ENCODE measurements around the gene GRAMD1C. TPM values are rescaled to one million over a fixed set of nuclear protein-coding genes. Genes with fewer than 3 reads are reported as not detected.

Gene GRAMD1C
- total RNA-seq (2021; fragmentation: NEBNext Ultra II Directional; extraction: Animal tissue kit (Norgen Biotek cat#: 25700)): 1 to 10 TPM; 5.6 to 7.0 (median 6.3) TPM
- long read RNA-seq, full-length matches to known transcripts: 2 of 5 reads
- long read RNA-seq, partial matches to known transcripts: 0 of 5 reads
- long read RNA-seq, other reads (novel, unspliced or antisense): 3 of 5 reads

- H3K27me3 Mint-ChIP-seq (ENCODE audit: insufficient read depth): no peaks in the 10 kb centered on the region
- peak within 1 kb of the TSS; percentile 83 for H3K27ac Mint-ChIP-seq
- no peaks in the 10 kb centered on the region for H3K36me3 Mint-ChIP-seq (ENCODE audit: low read depth)
- H3K4me3 Mint-ChIP-seq: peak within 1 kb of the TSS; percentile 92
- H3K4me1 Mint-ChIP-seq (ENCODE audit: low read depth): peaks cover 31% of the 10 kb centered on the region
- TF ChIP-seq CTCF (IDR thresholded peaks at IDR 0.05): peak; percentile 94
- DNase-seq: peak; percentile 83
- no peaks in the 10 kb centered on the region for H3K9me3 Mint-ChIP-seq
Measured at GRCh38 chr3:113838631-113839209, at the start of gene GRAMD1C. TSS of gene GRAMD1C (plus strand) at chr3:113838788. CDS start at chr3:113838910, 122 bp downstream.

DNA sequence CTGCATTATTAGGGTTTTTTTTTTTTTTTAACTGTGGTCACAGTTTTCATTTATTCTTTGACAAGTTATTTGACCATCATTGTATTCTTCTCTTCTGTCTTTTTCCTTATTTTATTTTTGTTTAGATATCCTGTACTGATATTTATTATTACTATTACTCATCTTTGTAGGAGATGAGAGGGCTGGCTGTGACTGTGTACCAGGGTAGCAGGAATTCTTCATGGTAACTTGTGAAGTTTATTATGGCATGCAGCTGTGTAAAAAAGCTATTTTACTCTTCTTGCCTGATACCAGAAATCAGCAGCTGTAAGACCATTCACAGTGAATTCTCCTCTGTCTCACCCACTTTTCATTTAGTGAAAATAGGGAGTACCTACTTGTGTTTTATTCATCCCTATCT is 47.2 kb upstream of the GRAMD1C start:
- H3K4me1 Mint-ChIP-seq (ENCODE audit: low read depth): peaks cover 19% of the 10 kb centered on the region
- no peak for TF ChIP-seq CTCF (IDR thresholded peaks at IDR 0.05)
- no peak overlapping the region for H3K4me3 Mint-ChIP-seq
- H3K9me3 Mint-ChIP-seq: no peaks in the 10 kb centered on the region
- H3K27ac Mint-ChIP-seq: no peak overlapping the region
- H3K27me3 Mint-ChIP-seq (ENCODE audit: insufficient read depth): peaks cover 2% of the 10 kb centered on the region; the same call in 1 of the 2 replicates
- no peak for DNase-seq
- H3K36me3 Mint-ChIP-seq (ENCODE audit: low read depth): peaks cover 19% of the 10 kb centered on the region

DNA sequence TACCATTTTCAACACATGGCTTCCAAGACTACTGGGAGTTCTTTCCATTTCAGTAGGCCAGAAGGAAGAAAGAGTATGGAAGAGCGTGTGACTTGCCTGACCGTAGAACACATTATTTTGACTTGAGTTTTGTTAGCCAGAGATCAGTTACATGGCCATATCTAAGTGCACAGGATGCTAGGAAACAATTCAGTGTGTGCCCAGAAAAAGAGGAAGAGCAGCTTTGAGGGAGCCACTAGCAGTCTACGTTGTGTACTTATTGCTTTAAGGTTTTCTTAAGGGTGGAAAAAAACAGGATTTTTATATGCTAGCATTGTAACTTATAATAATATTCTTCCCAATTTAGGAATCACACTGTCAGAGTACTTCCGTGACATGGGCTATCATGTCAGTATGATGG is 44.1 kb upstream of the GRAMD1C start:
- Mint-ChIP-seq H3K4me3 (no peak overlapping the region), H3K36me3 (ENCODE audit: low read depth) (peaks cover 19% of the 10 kb centered on the region)

DNA sequence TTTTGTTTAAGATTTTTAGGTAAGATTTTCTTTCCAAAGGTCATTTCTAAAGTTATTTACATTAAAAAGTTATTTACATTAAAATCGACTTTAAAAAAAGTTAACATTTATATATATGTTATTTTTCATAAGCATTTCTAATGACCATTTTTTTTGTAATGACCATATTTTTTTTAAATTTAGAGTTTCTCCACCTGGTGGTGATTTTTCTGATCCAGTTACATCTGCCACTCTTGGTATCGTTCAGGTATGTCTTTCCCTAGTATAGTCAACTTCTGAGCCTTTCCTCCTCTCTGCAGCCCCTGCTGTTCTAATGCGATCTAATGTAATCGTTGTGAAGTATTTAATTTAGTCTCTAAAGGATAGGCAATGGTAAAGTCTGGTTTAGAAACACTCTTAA is 42.9 kb upstream of the GRAMD1C start:
- no peak for DNase-seq
- Mint-ChIP-seq H3K9me3 (no peaks in the 10 kb centered on the region), H3K36me3 (ENCODE audit: low read depth) (peaks cover 19% of the 10 kb centered on the region), H3K4me3 (no peak overlapping the region), H3K27ac (no peak overlapping the region), H3K4me1 (ENCODE audit: low read depth) (peaks cover 13% of the 10 kb centered on the region), H3K27me3 (ENCODE audit: insufficient read depth) (no peaks in the 10 kb centered on the region)
- TF ChIP-seq CTCF (IDR thresholded peaks at IDR 0.05): peak; percentile 58

More for the DNA sequence above, 44.1 kb upstream of the GRAMD1C start:
- no peak overlapping the region for H3K27ac Mint-ChIP-seq
- no peaks in the 10 kb centered on the region for H3K27me3 Mint-ChIP-seq (ENCODE audit: insufficient read depth)
- TF ChIP-seq CTCF (IDR thresholded peaks at IDR 0.05): no peak
- no peak for DNase-seq
- no peaks in the 10 kb centered on the region for H3K9me3 Mint-ChIP-seq
- peaks cover 13% of the 10 kb centered on the region for H3K4me1 Mint-ChIP-seq (ENCODE audit: low read depth)

DNA sequence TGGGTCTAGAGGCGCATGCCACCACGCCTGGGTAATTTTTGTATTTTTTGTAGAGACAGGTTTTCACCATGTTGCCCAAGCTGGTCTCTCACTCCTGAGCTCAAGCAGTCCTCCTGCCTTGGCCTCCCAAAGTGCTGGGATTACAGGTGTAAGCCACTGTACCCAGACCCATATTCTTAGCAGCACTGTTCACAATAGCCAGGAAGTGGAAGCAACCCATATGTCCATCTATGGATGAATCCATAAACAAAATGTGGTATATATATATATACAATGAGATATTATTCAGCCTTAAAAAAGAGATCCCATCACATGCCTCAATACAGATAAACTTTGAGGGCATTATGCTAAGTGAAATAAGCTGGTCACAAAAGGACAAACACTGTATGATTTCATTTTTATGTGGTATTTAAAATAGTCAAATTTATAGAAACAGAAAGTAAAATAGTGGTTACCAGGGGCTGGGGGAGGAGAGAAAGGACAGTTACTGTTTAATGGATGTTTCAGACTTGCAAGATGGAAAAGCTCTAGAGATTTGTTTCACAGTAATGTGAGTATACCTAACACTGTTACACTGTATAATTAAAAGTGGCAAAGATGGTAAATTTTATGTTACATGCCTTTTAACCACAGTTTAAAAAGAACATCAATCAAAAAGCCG is 35.7 kb upstream of the GRAMD1C start:
- no peak overlapping the region for H3K4me3 Mint-ChIP-seq
- H3K27me3 Mint-ChIP-seq (ENCODE audit: insufficient read depth): no peaks in the 10 kb centered on the region; the same call in 1 of the 2 replicates
- no peak for DNase-seq
- no peak overlapping the region for H3K27ac Mint-ChIP-seq
- TF ChIP-seq CTCF (IDR thresholded peaks at IDR 0.05): no peak
- no peaks in the 10 kb centered on the region for H3K9me3 Mint-ChIP-seq
- peaks cover 10% of the 10 kb centered on the region for H3K36me3 Mint-ChIP-seq (ENCODE audit: low read depth)
- no peaks in the 10 kb centered on the region for H3K4me1 Mint-ChIP-seq (ENCODE audit: low read depth)

Measured in HFFc6 (cell line).